HG02884 (cell line): ENCODE results near the gene PITPNC1.
"Not testable (repeated sequence)": the region's sequence is repeated elsewhere in the genome, so short reads cannot be mapped to it uniquely, and the experiment has no call there.

Experiments
- ATAC-seq: cut with Tn5 transposase; IDR thresholded peaks from one replicate; pipeline ENCODE4 v1.9.1; 2021; ENCODE audit warnings: mild to moderate bottlenecking, moderate library complexity; ENCODE audit not compliant: unreplicated experiment

PITPNC1 gene

GRCh38 chr17:67503739-67504138 is 126.7 kb downstream of the PITPNC1 start:
- no peak for ATAC-seq

- no peak for ATAC-seq
These were observed 127.1 kb downstream of the PITPNC1 start for GRCh38 chr17:67504182-67504581.

DNA sequence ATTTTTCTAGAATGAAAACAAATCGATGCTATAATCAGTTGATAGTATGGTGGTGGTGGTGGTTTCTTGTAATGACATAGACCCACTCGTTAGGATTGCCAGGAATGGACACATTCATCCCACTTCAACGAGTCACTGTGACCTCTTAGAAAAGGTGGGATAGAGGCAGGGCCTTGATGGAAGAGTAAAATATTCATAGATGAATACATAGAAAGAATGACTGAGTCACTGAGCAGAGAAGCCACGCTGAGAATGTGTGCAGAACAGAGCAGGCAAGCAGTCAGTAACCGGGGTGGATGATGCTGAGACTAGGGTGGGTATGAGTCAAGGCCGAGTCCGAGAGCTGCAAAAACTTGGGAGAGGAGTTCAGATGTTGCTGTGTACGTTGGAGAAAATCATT is 129.9 kb downstream of the PITPNC1 start:
- no peak for ATAC-seq

DNA sequence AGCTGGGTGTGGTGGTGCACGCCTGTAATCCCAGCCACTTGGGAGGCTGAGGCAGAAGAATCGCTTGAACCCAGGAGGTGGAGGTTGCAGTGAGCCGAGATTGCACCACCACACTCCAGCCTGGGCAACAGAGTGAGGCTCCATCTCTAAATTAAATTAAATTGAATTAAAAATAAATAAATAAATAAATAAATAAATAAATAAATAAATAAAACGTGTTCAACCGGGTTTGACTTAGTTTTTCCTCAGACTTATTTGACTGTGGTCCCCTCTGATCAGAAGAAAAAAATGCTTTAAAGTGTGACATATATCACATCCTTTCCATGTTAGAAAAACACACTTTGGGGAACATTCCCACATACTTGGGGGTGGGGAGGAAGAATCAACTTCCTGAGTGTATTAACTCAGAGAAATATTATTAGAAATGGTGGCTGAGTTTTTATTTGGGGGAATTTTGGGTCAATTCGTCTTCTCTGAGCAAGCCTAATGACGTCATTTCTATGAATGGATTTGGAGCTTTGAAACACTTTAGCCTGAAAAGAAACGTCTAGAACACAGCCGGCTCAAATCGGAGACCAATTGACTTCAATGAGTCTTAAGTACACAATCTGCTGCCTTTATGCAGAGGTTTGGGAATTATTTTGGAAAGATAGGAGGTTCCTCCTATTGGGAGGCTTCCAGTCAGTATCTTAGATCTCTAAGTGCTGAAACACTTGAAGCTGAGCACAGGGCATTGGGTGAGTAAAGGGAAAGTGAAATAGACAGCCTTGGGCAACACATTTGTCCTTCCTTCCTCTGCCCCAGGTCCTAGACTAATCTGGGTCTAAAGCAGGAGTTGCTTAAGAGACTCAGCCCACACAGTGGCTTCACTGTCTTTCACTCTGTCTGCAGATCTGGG is 132.6 kb downstream of the PITPNC1 start:
- no peak for ATAC-seq

GRCh38 chr17:67511012-67511411 is 133.9 kb downstream of the PITPNC1 start:
- ATAC-seq = no peak

DNA sequence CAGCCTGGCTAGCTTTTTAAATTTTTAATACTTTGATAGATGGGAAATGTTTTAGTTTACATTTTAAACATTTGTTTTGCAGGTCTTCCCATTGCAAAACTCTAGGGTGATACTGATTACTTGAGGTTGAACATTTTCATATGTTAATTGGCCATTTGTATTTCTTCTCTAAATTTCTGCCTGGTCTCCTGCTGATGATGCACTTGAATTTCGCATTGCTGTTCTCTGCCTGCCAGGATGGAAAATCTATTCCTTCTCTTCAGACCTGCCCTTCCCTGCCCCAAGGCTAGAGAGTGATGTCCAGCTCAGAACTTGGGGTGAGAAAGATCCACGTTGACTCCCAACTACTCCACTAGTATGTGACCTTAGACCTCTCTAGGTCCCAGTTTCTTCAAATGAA is 134.7 kb downstream of the PITPNC1 start:
- ATAC-seq = no peak

GRCh38 chr17:67514998-67515397 is 137.9 kb downstream of the PITPNC1 start:
- ATAC-seq = no peak

GRCh38 chr17:67515490-67516083 is 138.5 kb downstream of the PITPNC1 start:
- ATAC-seq = no peak

- ATAC-seq = not testable (repeated sequence)
These were observed 139.5 kb downstream of the PITPNC1 start for GRCh38 chr17:67516571-67516970.

DNA sequence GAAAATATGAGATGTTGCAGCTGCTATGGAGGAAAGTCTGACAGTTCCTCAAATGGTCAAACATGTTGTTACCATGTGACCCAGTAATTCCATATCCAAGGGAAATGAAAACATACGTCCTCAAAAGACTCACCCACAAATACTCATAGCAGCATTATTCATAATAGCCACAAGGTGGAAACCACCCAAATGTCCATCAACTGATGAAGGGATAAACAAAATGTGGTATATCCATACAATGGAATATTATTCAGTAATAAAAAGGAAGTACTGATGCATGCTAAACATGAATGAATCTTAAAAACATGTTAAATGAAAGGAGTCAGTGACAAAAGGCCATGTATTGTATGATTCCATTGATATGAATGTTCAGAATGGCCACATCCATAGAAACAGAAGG is 140.2 kb downstream of the PITPNC1 start:
- no peak for ATAC-seq

DNA sequence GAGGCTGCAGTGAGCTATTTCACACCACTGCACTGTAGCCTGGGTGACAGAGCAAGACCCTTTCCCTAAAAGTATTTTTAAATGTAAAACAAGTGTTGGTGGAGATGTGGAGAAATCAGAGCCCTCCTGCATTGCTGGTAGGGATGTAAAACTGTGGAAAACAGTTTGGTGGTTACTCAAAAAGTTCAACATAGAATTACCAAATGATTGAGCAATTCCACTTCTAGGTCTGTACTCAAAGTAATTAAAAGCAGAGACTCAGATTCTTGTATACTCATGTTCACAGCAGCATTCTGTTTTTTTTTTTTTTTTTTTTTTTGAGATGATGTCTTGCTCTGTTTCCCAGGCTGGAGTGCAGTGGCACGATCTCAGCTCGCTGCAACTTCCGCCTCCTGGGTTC is 141.8 kb downstream of the PITPNC1 start:
- ATAC-seq = no peak

- no peak for ATAC-seq
These were observed 142.7 kb downstream of the PITPNC1 start for GRCh38 chr17:67519801-67520251.

- ATAC-seq = no peak
These were observed 143.3 kb downstream of the PITPNC1 start for GRCh38 chr17:67520252-67520906.

GRCh38 chr17:67520916-67521774 is 144.1 kb downstream of the PITPNC1 start:
- no peak for ATAC-seq

DNA sequence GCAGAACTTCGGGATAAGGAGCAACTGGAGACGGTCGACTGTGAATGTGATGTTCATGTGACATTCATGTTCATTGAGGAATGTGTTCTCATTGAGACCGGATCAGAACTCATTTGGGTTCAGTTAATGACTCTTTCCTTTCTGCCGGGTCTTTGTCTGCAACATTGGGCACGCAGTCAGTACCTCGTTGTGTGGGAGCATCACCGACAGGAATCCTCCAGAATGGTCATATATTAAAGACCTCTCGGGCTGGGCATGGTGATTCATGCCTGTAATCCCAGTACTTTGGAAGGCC is 144.6 kb downstream of the PITPNC1 start:
- no peak for ATAC-seq

- ATAC-seq = no peak
These were observed 146.0 kb downstream of the PITPNC1 start for GRCh38 chr17:67523101-67523500.

DNA sequence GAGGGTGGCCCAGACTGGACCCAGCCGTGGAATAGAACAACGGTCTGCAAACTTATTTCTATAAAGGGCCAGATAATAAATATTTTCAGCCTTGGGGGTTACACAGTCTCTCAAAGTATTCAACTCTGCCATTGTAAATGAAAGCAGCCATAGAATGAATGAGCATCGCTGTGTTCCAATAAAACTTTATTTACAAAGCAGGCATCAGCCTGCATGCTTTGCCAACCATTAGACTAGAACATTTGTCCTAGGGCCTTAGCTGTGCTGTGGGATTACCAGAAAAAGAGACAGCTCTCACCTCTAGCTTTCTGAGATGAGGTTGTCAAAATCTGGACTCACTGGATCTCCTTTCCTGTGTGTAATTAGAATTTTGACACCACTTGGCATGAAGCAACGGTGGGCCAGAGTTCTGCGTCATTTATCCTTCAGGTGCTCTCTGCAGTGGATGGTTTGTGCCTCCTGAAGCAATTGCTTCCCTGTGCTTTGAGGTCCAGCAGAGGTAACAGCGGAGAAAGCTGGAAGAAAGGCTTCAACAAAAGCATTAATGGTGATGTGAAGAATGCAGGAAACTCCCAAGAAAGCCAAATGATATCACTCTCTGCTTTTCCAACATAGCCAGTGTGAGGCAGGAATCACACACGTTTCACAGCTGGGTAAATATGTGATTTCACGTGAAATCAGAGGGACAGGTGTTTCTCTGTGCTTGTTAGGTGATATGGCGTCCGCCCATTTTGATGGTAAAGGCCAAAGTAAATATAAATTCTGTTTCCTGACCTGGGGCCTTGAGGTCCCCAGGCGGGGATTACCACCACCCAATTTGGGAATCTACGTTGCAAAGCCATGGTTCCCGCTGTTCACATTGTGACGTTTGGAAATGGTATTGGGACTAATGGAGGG is 148.4 kb downstream of the PITPNC1 start:
- no peak for ATAC-seq

DNA sequence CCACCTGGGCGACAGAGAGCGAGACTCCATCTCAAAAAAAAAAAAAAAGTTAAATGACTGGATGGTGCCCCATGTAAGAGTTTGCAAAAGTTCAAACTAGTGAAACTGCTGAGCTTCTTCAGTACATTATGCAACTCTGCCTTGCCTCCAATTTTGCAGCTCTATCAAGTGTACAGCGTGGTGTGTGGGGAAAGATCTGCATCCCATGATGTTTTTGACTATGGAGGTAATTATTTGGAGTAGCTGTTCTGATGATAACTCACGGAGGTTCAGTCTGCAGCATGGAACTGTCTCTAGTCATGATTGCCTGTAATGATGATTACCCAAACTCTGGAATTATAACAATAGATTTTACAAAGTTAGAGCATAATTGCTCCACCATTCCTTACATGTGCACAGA is 149.6 kb downstream of the PITPNC1 start:
- ATAC-seq = no peak

GRCh38 chr17:67528751-67529436 is 151.8 kb downstream of the PITPNC1 start:
- ATAC-seq = no peak
